Measurements from ENCODE around the gene COLQ.

GRCh38 chr3:15452156-15452555, 69.3 kb downstream of the COLQ start:
- no peak for TF ChIP-seq CTCF (IDR thresholded peaks at IDR 0.05)
- TF ChIP-seq POLR2A (IDR thresholded peaks at IDR 0.05): no peak

Measured in heart left ventricle (tissue), 13 donors.